HG03066 (cell line): ENCODE results near the gene ARPP19.
"Not testable (repeated sequence)": the region's sequence is repeated elsewhere in the genome, so short reads cannot be mapped to it uniquely, and the experiment has no call there.

Source experiments
- ATAC-seq: cut with Tn5 transposase; IDR thresholded peaks from one replicate; pipeline ENCODE4 v1.9.1; 2021; ENCODE audit warnings: low read depth; ENCODE audit not compliant: unreplicated experiment

Gene ARPP19, protein sequence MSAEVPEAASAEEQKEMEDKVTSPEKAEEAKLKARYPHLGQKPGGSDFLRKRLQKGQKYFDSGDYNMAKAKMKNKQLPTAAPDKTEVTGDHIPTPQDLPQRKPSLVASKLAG

GRCh38 chr15:52568601-52569585 is at the start of gene ARPP19:
Gene ARPP19 (minus strand): TSS chr15:52569030. CDS start chr15:52568892, 138 bp downstream.
- ATAC-seq, result peak; percentile 64

GRCh38 chr15:52617026-52617425 is 48.2 kb upstream of the ARPP19 start:
- no peak for ATAC-seq

DNA sequence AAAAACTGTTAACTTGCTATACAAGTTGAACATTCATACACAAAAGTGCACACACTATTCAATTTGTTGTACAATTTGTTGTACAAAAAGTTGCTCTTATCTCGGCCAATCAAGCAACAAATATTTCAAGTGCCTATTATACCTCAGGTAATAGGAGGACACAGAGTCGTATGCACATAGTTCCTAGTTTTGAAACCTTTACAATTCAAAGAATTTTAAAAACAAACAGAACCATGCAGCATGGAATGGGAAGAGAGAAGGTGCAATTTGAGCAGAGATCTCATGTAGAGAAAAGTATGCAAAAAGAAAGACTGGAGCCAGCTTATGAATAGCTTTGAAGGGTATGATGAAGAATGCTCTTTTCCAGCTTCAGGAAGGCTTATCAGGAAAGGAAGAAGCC is 46.5 kb upstream of the ARPP19 start:
- ATAC-seq, result no peak

DNA sequence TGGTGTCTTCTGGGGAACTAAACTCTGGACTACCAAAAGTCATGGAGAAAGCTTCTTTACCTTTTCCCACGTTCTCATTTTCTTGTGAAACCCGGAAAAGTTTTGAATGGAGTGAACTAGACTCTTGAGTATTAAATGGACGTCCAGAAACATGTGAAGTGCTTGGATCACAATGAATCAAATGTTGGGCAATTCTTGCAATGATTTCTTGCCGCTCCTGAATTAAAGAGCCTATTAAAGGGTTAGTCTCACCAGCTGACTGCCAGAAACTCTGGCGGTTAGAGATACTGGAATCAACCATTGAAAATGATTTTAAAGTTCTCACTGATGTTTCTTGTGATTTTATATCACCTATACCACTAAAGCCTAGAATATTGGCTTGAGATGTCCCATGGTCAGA is 40.8 kb upstream of the ARPP19 start:
- no peak for ATAC-seq

DNA sequence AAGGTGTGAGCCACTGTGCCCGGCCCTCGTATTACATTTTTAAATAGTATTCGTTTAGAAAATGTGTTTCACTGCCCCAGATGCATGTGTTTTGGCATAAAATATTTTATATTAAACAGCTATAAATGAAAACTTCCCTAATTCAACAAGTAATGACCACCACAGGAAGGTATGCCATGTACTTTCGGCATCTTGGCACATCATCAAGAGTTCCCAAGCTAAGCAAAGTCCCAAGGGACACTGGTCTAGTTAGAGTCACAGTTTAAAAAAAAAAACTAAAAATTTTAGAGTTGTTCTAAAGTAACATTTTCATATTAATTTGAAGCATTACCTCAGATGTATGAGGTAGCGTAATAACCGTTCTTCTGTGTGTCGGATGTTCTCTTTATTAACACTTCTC is 15.6 kb upstream of the ARPP19 start:
- ATAC-seq, result no peak

GRCh38 chr15:52579852-52580251 is 11.0 kb upstream of the ARPP19 start:
- no peak for ATAC-seq

- no peak for ATAC-seq
These were observed 7.9 kb upstream of the ARPP19 start for GRCh38 chr15:52576692-52577091.

DNA sequence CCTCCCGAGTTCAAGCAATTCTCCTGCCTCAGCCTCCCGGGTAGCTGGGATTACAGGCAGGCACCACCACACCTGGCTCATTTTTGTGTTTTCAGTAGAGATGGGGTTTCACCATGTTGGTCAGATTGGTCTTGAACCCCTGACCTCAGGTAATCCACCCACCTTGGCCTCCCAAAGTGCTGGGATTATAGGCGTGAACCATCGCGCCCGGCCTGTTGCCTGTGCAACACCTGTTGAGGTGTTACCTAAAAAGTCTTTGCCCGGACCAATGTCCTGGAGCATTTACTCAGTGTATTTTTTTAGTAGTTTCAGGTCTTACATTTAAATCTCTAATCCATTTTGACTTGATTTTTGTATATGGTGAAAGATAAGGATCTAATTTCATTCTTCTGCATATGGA is 6.7 kb upstream of the ARPP19 start:
- ATAC-seq, result not testable (repeated sequence)

DNA sequence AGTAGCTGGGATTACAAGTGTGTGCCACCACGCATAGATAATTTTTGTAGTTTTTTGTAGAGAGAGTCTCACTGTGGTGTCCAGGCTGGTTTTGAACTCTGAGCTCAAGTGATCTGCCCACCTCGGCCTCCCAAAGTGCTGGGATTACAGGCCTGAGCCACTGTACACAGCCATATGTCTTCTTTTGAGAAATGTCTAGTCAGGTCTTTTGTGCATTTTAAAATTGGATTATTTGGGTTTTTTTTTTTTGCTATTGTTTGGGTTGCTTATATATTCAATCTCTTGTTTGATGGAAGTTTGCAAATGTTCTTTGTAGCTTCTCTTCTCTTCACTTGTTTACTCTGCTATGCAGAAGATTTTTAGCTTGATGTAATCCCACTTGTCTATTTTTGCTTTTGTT is 6.2 kb upstream of the ARPP19 start:
- no peak for ATAC-seq

- not testable (repeated sequence) for ATAC-seq
These were observed 5.8 kb upstream of the ARPP19 start for GRCh38 chr15:52574623-52575022.

DNA sequence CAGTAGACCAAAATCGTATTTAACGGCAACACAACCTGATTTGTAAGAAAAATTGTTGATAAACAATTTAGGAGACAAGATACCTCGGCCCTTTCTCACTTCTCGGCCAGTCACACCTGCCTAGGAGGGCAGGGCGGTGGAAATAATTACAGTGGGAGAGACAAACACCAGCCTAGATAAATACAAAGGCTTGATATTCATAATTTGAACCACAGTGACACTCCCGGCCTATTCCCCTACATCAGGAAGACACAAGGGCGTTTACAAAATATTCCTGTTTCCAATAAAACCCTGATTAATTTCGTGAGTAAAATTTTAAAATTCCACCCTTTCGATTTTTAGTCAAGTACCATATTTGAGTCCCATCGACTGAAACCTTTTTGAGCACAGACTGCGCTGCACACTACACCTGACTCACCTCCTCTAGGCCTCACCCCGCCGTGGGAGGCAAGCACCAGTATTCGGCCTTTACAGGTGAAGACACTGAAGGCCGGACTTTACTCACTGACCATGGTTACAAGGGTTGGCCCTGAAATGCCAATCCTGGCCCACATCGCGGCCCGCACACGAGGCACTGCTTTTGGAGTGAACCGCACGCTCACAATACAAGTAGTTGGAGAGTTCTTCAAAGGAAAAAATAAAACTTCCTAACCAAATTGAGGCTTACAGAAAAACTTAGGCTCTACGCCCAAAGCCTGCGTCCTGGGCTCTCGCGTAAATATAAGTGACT is 794 bp downstream of the ARPP19 start:
- no peak for ATAC-seq

GRCh38 chr15:52566889-52567288 is 1.9 kb downstream of the ARPP19 start:
- no peak for ATAC-seq

DNA sequence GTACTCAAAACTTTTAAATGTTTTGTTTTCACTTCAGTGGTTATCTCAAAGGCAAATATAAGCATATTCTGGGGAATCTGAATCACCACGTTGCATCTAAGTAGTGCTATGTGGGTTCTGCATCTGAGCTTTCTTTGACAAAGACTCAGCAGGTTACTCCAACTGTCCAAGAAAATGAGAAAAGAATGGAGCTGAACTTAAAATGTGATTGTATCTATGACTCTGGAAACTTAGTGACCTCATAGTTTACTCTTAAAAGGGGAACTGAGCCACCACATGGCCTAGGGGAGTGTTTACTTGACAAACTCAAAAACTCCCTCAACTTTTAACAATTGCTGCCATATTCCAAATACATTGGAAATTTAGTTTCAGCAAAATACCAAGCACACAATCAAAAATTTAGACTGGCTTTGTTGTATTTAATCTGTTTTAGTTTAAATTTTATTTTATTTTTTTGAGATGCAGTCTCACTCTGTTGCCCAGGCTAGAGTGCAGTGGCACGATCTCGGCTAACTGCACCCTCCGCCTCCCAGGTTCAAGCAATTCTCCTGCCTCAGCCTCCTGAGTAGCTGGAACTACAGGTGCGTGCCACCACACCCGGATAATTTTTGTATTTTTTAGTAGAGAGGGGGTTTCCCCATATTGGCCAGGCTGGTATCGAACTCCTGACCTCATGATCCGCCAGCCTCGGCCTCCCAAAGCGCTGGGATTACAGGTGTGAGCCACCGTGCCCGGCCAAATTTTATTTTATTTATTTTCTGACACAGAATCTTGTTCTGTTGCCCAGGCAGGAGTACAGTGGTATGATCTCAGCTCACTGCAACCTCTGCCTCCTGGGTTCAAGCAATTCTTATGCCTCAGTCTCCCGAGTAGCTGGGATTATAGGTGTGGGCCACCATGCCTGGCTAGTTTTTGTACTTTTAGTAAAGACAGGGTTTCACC is 3.1 kb downstream of the ARPP19 start:
- ATAC-seq, result peak; percentile 47

DNA sequence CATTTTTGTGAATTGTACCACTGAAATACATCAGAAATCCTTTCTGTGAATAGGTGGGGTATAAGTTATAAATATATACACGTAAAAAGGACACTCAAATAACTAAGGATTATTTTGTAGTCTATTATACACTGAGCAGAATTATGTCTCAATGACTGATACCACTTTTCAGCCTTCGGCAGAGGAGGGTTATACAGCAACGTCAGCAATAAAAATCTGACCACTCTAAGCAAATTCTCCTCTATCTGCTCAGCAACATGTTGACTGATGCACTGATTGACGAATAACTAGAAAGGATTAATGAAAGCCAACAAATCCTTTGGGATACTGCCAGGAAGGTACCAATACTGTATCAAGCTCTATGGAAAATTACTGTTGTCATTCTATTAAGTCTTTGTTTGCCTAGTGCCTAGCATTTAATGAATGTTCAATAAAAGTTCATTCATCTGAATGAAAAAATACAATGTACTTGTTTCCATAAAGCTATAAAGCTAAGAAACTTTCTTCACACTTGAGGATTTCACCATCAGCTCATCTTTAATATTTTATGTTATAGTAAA is 5.2 kb downstream of the ARPP19 start:
- no peak for ATAC-seq

DNA sequence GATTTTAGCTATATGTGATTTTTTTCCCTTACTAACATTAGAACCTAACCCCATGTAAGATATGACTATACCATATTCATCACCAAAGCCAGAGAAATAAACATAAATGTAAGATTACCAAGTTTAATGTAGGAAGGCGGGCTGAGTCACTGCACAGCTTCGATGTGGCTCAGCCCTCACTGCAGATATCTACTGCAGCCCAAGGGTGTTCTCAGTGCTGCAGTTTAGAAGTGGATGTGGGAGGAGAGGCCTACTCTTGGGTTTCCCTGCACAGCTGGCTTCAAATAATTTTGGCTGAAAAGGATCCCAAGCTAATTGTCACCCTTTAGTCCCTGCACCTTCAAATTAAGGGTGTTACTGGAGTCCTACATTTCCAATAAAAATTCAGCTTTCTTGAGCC is 9.3 kb downstream of the ARPP19 start:
- ATAC-seq, result no peak

DNA sequence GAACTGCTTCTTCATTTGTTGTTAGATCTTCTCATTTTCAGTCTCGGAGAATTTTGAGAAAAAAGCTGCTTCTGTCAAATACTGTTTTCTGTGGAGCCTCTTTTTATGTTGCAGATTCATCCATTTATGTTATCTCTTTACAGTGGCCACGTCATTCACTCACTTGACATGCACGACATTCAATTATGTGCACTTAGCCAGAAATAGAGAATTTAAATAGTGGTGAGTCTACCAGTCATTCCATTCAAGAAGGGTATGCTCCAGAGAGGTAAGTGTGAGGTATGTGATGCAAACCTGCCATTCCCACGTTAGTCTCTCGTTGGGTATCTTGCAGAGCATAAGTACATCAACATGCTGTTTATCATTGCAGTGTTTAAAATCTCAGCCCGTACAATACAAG is 9.8 kb downstream of the ARPP19 start:
- ATAC-seq, result no peak

- ATAC-seq, result peak; percentile 73
These were observed 10.6 kb downstream of the ARPP19 start for GRCh38 chr15:52558196-52558595.

GRCh38 chr15:52557274-52557641 is 11.6 kb downstream of the ARPP19 start:
- ATAC-seq, result no peak

DNA sequence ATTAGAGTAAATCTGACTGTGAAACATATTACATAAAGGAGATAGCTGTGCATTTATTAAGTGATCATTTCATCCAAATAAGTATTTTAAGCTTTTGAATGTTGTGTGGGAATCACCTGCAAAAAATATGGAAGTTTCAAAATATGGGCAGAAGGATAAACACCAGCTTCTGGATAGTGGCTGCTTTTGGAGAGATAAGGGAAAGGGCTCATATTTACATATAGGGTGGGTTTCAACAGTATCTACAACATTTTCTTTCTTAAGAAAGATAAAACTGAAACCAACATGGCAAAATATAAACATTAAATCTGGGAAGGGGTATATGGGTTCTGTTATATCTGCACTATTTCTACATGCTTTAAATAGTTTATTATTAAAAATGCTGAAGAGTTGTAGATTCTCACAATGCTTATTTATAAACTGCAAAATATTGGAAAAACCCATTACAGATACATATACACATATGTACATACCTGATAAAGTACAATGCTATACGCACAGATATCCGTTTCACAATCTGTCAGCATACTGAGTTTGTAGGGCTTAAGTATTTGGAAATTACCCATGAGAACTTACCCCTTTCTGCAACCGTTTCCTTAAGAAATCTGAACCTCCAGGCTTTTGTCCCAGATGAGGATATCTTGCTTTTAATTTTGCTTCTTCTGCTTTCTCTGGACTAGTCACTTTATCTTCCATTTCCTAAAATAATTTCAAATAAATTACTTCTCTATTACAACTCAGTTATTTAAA is 12.1 kb downstream of the ARPP19 start:
- ATAC-seq, result no peak
